Right cardiac atrium (tissue), 5 donors: ENCODE data around the gene PTPRN2. TPM values are rescaled to one million over a fixed set of nuclear protein-coding genes. Genes with fewer than 3 reads are reported as not detected.

Experiments used
- ATAC-seq, 2 donors: fragments of 200-7000 bp; cut with Tn5 transposase; one replicate each; pipeline versions ENCODE4 v1.8.0 to v1.9.1; 2020; ENCODE audit warnings: moderate library complexity in 2 of 2, mild to moderate bottlenecking in 1 of 2
- DNase-seq, 3 donors: peaks; one replicate each; pipeline ENCODE4 v3.0.0-alpha.2; 2020
- H3K27ac ChIP-seq: one replicate; pipeline ENCODE4 v1.5.1; 2013; ENCODE audit warnings: mild to moderate bottlenecking, low read length, control low read depth, moderate library complexity
- H3K27me3 ChIP-seq: one replicate; pipeline ENCODE4 v1.6.1; 2013; ENCODE audit not compliant: control insufficient read depth, insufficient read depth
- H3K4me1 ChIP-seq: one replicate; pipeline ENCODE4 v1.6.1; 2013; ENCODE audit warnings: low read length; ENCODE audit not compliant: control insufficient read depth, insufficient read depth
- H3K4me3 ChIP-seq: one replicate; pipeline ENCODE4 v1.5.1; 2013; ENCODE audit warnings: low read length, control low read depth
- H3K9me3 ChIP-seq: one replicate; pipeline ENCODE4 v1.6.1; 2013; ENCODE audit warnings: low read length; ENCODE audit not compliant: control insufficient read depth
- WGBS: extraction: QIAGEN DNeasy Blood & Tissue Kit; methylation state at CpG from one replicate; pipeline ENCODE4 v1.1.7; 2013; 5-methylcytosine and 5-hydroxymethylcytosine counted together
- intact Hi-C, 4 donors: fragments of 100-400 bp; cut with DNase I; formaldehyde crosslinking; loops; one replicate each; pipeline versions ENCODE4 v1.11.0 to v1.14.0; 2022 to 2023
- polyA plus RNA-seq: library from polyadenylated mRNA; stranded (reverse); fragments of 200-250 nt; gene quantifications from one replicate; pipeline ENCODE4 v1.2.3, GENCODE V29; 2013
- total RNA-seq, 4 donors: library from RNA; stranded (reverse); fragmentation: NEBNext Ultra II Directional; extraction: Animal tissue kit (Norgen Biotek cat#: 25700); gene quantifications; one replicate each; pipeline ENCODE4 v1.2.1, GENCODE V29; 2021
- donor health status: healthy with polysubstance abuse.
- donor health status: DM: no; HTN: yes; CAD: no.
- donor health status: DM: no; HTN: no; CAD: no.
- donor health status: DM: no; HTN: yes; CAD: no; lungs with severe emphysema.
- donor health status: DM: yes; HTN: yes; CAD: no.

PTPRN2 gene
- total and polyA plus RNA-seq, 5 donors, result 1.5 to 3.9 (median 1.9) TPM

DNA sequence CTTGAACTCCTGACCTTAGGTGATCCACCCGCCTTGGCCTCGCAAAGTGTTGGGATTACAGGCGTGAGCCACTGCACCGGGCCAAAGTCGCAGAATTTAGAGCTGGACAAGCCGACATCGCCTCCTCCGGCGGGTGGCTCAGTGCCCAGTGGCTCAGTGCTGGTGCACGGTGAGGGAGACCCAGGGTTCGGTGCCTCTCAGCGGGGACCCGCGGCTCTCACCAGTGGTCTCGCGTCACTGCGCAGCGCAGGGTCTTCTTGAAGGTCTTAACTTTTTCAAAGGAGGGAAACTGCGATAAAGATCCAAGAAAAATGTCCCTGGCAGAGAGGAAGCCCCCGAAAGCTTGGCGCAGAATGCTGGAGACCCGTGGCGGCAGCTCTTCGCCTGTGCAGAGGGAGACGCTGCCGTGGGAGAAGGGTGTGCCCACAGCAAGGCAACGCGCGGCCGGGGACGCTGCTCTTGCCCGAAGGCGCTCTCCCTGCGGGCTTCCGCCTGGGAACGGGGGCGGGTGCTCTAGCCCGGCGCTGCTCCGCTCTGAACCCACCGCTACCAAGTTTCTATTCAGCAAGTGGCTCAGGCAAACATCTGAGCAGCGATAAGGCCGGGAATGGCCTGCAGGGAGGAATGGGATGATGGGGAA lies 926.5 kb downstream of the PTPRN2 start:
- intact Hi-C loops, result no loop called here
- no peaks in the 10 kb centered on the region for H3K27me3 ChIP-seq
- no peaks in the 10 kb centered on the region for H3K4me1 ChIP-seq
- H3K4me3 ChIP-seq, result no peak overlapping the region
- DNase-seq, result peak in 1 of 3 donors; percentile 9
- ATAC-seq, result no peak
- 76% methylated on average over 43 of the region's 43 CpGs for WGBS
- H3K27ac ChIP-seq, result no peak overlapping the region
- H3K9me3 ChIP-seq, result no peaks in the 10 kb centered on the region

DNA sequence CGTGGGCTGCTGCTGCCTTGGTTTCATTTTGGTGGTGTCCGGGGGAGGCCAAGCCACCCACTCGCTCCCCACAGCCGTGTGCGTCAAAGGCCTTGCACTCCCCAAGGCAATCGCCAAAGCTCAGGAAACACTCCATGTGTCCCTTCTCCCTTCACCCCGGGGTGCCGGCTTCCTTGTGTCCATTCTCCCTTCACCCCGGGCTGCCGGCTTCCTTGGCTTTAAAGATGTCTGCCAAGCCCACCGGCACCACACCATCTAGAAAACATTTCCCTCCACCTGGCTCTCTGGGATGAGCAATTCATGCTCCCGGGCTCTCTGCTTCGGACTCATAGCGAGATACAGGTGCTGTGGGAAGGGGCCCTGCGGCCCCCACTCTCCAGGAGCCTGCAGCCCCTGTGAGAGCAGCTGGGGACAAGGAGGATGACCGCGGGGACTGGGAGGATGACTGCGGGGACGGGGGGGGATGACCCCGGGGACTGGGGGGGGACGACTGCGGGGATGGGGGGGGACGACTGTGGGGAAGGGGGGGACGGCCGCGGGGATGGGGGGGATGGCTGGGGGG lies 928.7 kb downstream of the PTPRN2 start:
- ATAC-seq, result no peak
- Histone ChIP-seq H3K27me3 (no peaks in the 10 kb centered on the region), H3K4me3 (no peak overlapping the region), H3K4me1 (no peaks in the 10 kb centered on the region), H3K27ac (no peak overlapping the region), H3K9me3 (no peaks in the 10 kb centered on the region)
- no peak for DNase-seq
- 85% methylated on average over 26 of the region's 26 CpGs for WGBS
- intact Hi-C loops, result no loop called here

DNA sequence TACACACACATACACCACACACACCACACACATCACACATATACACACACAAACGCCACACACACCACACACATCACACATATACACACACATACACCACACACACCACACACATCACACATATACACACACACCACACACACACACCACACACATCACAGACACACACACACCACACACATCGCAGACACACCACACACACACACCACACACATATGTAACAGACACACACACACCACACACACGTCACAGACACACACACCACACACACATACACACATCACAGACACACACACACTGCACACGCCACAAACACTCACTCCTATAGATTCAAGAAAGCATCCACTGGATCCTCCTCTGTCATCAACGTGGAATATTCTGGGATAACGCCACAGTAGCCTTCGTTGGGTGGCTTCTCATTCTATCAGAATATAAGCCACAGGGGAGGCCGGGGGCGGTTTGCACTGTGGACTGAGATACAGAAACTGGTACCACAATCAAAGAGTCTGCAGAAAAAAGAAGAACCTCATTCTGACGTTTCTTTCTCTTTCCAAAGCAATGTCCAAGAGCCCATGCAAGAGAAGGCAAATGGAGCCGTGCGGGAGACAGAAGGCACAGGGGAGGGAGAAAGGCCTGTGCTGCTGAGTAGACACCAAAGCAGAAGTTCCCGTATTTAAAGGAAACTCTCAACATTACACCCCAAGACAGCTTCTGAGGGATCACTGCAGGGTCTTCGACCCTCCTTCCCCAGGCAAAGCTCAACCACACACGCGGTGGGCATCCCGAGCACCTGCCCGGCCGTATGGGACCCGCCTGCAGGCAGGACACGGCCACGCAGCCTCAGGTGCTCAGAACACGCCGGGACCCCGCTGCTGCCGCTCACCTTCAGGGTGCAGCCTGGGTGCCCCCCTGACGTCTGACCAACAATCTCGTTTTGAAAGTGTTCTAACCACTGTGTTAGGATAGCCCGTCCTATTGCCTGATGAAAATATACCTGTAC lies 929.6 kb downstream of the PTPRN2 start:
- no peak for ATAC-seq

DNA sequence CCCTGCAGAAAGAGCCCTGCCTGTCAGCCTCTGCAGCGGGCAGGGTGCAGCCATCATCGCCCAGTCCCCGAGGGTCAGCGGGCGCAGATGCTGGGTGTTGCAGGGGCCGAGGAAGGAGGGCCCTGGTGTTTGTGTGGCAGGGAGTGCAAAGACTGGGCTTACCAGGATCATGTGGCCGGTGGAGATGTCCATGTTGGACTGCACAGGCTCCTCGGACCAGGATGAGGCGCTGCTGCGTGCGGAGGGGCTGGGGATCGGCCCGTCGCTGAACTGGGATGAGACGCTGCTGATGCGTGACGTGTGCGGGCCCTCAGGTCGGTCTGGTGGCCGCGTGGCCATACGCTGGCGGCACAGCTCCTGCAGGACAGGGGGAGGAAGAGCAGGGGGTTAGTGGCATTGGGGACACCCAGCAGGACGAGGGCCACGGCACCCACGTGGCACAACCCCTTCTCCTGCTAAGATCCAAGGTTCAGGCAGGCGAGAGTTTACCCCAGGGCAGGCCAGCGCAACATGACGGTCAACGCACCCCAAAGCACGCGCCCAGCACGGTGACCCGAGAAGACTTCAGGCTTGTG lies 931.3 kb downstream of the PTPRN2 start:
- no peak overlapping the region for H3K27ac ChIP-seq
- WGBS, result 95% methylated on average over 34 of the region's 34 CpGs
- no peaks in the 10 kb centered on the region for H3K9me3 ChIP-seq
- no peak for DNase-seq
- no peak for ATAC-seq
- intact Hi-C loops, result no loop called here
- no peaks in the 10 kb centered on the region for H3K27me3 ChIP-seq
- H3K4me3 ChIP-seq, result no peak overlapping the region
- no peaks in the 10 kb centered on the region for H3K4me1 ChIP-seq

More for the DNA sequence above, 929.6 kb downstream of the PTPRN2 start:
- Histone ChIP-seq H3K4me3 (no peak overlapping the region), H3K9me3 (no peaks in the 10 kb centered on the region), H3K27ac (no peak overlapping the region), H3K4me1 (no peaks in the 10 kb centered on the region), H3K27me3 (no peaks in the 10 kb centered on the region)
- intact Hi-C loops, result no loop called here
- 81% methylated on average over 29 of the region's 29 CpGs for WGBS
- DNase-seq, result no peak

DNA sequence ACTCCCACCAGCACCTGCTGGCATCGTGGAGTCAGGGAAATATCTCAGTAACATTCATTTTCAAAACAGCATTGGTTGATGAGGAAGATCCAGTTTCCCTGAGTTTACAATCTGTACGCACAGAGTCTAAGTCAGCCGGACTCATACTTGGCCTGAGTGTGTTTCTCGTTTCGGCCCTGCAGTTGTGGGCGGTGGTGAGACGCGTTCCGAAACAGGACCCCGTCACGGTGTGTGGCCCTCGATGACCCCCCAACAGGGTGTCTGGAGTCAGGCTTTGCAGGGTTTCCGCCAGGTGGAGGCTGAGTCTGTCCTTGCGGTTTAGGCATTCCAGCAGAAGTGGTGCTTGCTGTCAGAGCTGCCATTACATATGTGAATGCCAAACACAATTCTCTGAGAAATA lies 933.3 kb downstream of the PTPRN2 start:
- no peak overlapping the region for H3K27ac ChIP-seq
- no peak for DNase-seq
- WGBS, result 86% methylated on average over 14 of the region's 14 CpGs
- intact Hi-C loops, result no loop called here
- H3K4me3 ChIP-seq, result no peak overlapping the region
- no peaks in the 10 kb centered on the region for H3K9me3 ChIP-seq
- H3K27me3 ChIP-seq, result no peaks in the 10 kb centered on the region
- H3K4me1 ChIP-seq, result no peaks in the 10 kb centered on the region
- ATAC-seq, result no peak

DNA sequence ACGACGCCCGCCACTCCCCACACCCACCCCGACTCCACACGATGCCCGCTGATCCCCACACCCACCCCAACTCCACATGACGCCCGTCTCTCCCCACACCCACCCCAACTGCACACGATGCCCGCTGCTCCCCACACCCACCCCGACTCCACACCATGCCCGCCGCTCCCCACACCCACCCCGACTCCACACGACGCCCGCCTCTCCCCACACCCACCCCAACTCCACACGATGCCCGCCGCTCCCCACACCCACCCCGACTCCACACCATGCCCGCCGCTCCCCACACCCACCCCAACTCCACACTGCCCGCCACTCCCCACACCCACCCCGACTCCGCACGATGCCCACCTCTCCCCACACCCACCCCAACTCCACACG lies 933.8 kb downstream of the PTPRN2 start:
- ATAC-seq, result no peak
- Histone ChIP-seq H3K27ac (no peak overlapping the region), H3K9me3 (no peaks in the 10 kb centered on the region), H3K4me3 (no peak overlapping the region), H3K4me1 (no peaks in the 10 kb centered on the region), H3K27me3 (no peaks in the 10 kb centered on the region)
- no peak for DNase-seq
- 90% methylated on average over 22 of the region's 28 CpGs for WGBS
- intact Hi-C loops, result no loop called here

DNA sequence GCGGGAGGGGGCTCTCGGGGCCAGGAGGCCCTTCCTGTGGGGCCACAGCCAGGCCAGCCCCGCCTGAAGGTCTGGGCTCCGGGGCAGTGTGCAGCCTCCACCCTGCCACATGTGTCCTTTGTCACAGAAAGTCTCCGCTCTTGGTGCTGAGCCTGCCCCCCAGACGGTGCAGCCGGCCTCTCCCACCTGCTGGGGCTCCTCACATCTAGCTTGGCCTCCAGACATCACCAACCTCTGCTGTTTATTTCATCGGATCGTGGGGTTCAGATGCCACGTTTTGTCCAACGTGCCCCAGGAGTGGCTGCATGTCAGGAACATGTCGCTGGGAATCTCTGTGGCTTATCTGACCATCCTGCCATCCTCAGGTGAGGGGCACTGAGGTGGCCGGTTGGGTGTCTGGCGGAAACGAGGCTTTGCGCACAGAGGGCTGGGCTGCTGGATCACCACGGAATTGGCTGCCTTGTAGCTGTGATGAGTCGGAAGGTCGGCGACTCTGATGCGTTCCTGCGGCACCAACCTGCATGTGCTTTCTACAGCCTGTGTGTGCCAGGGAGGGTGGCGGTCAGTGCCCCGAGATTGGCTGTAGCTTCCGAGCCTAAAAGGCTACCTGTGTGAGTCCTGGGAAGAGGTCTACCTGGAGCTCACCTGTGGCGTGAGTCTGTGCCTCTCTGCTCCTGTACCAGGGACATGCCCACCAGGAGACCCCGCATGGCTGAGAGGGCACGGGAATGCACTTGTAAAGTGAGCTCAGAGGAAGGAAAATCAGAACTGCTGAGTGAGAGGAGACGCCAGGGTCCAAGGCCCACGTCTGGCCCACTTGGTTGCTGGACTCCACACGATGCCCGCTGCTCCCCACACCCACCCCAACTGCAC lies 934.4 kb downstream of the PTPRN2 start:
- ATAC-seq (no peak), DNase-seq (no peak)
- Histone ChIP-seq H3K4me3 (no peak overlapping the region), H3K27me3 (no peaks in the 10 kb centered on the region), H3K9me3 (no peaks in the 10 kb centered on the region), H3K27ac (no peak overlapping the region), H3K4me1 (no peaks in the 10 kb centered on the region)
- WGBS, result 83% methylated on average over 32 of the region's 32 CpGs
- intact Hi-C loops, result no loop called here

DNA sequence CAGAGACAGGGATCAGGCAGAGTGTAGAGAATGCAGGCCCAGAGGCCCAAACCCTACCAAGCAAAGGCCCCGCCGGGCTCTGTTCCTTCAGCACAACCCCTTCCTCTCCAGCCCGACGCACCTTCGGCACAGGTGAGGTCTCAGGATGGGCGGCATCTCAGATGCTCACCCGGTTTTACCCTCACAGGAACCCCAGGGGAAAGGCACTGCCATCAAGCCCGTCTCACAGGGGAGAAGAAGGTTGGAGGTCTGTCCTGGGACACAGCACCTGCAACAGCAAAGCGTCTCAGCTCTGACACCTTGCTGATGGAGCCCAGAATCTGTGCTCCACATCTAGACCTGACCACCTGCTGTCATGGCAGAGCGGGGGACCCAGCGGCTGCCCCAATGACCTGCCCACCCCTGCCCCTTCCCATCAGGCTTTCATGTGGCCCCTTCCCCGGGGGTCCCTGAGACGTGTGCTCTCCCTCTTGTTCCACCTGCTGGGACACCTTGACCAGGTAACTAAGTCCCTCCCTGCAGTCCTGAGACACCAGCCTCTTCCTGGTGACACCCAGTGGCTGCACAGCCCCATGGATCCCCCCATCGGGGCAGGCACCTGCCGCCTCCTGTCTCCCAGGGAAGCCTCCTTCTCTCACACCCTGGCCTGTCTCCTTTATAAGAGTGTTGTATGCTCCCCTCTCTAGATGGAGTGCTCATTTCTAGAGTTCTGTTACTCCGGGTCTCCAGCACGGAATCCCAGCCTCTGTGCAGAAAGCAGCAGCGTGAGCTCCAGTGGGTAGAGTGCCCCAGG lies 935.3 kb downstream of the PTPRN2 start:
- ATAC-seq (no peak), DNase-seq (no peak)
- H3K4me3 ChIP-seq, result no peak overlapping the region
- no peaks in the 10 kb centered on the region for H3K27me3 ChIP-seq
- 87% methylated on average over 18 of the region's 18 CpGs for WGBS
- intact Hi-C loops, result no loop called here
- H3K9me3 ChIP-seq, result no peaks in the 10 kb centered on the region
- no peak overlapping the region for H3K27ac ChIP-seq
- no peaks in the 10 kb centered on the region for H3K4me1 ChIP-seq

DNA sequence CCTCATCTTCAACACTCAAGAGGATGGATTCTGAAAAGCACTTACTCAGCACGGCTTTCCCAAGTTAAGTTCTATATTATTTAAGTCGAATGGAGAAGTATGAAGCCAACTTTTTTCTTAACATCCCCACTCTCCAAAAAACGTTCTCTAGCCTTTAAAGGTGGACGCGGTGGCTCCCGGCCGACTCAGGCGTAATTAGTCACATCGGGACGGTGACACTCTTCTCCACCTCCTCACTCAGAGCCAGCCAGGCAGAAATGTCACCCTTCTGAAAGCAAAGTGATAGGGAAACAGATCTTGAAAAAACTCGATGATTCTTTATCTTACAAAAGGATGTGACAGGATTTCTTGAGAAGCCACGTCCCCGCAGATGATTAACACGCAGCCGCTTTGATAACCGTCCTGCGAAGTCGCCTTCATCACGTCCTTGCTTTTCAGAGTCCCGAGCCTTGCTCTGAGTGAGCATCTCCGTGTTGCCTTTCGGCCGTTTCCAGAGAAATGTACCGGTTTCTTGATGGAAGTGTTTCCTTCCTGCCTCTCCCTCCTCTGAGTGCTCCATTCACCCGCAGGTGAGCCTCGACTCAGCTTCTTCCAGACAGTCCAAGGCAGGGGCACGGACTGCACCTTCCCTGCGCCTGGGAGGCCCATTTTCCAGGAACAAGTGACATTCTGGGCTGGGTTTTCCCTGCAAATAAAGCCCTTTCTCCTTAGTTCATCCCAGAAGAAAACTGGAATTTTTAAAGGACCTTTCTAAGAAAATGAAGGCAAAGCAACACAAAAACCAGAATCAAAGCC lies 936.1 kb downstream of the PTPRN2 start:
- DNase-seq, result no peak
- Histone ChIP-seq H3K9me3 (no peaks in the 10 kb centered on the region), H3K27ac (no peak overlapping the region), H3K4me3 (no peak overlapping the region), H3K4me1 (no peaks in the 10 kb centered on the region), H3K27me3 (no peaks in the 10 kb centered on the region)
- no peak for ATAC-seq
- intact Hi-C loops, result no loop called here
- WGBS, result 75% methylated on average over 28 of the region's 28 CpGs
